GM12872 (cell line): ENCODE results near the gene TRIL.

Source experiments
- TF ChIP-seq, protein P1 (sequence below): IDR thresholded peaks from 3 replicates; pipeline ENCODE4 v1.5.1; 2011; ENCODE audit warnings: low read depth, mild to moderate bottlenecking, low read length, moderate library complexity; ENCODE audit not compliant: insufficient read depth

The TRIL gene

DNA sequence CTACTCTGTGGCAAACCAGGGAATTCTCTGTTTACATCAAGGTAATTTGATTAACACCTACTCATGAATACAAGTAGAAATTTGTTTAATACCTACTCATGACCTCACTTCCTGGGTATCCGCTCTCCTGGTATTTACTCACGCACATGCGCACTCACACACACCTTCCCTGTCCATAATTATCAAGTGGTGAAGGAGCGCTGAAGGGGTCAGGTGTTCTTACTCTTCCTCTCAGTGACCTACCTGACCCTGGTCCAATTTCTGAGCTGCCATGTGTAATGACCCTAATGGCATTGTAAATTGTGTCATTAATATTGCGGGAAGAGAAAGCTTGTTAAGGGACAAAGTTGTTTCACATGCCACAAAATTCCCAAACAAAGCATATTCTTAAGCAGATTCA is 41.3 kb upstream of the TRIL start:
- TF ChIP-seq, protein P1, sequence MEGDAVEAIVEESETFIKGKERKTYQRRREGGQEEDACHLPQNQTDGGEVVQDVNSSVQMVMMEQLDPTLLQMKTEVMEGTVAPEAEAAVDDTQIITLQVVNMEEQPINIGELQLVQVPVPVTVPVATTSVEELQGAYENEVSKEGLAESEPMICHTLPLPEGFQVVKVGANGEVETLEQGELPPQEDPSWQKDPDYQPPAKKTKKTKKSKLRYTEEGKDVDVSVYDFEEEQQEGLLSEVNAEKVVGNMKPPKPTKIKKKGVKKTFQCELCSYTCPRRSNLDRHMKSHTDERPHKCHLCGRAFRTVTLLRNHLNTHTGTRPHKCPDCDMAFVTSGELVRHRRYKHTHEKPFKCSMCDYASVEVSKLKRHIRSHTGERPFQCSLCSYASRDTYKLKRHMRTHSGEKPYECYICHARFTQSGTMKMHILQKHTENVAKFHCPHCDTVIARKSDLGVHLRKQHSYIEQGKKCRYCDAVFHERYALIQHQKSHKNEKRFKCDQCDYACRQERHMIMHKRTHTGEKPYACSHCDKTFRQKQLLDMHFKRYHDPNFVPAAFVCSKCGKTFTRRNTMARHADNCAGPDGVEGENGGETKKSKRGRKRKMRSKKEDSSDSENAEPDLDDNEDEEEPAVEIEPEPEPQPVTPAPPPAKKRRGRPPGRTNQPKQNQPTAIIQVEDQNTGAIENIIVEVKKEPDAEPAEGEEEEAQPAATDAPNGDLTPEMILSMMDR, result no peak

DNA sequence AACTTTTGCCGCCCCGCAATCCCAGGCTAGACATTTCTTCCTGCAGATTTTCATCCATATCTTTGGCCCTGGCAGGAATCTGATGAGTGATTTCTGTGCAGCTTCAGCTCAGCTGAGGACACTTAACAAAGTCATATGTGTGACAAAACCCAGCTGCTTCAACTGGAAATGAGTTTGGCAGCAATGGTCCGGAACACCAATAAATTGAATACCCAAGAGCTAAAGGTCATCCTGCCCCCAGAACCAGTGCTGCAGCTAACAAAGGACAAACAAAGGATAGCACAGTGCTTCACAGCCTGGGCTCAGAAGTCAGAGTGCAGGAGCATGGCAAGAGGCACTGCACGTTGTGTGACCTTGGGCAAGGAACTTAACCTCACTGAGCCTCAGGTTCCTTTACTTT is 40.0 kb upstream of the TRIL start:
- TF ChIP-seq, protein P1, result no peak

DNA sequence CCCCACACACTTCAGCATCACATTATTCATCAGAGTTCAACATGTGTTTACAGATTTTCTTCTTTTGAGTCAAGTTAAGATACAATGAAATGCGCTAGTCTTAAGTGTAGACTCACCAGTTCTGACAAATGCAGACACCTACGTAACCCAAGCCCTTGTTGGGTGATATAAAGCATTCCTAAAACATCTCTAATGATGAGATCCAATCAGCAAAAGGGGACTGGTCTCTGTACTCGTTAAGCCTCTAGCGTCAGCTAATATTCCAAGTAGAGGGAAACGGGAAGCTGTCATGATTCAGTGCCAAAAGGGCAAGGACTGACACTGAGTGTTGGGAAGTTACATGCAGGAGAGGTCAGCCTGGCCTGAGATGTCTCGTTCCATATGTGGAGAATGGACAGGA is 38.7 kb upstream of the TRIL start:
- TF ChIP-seq, protein P1, result no peak

DNA sequence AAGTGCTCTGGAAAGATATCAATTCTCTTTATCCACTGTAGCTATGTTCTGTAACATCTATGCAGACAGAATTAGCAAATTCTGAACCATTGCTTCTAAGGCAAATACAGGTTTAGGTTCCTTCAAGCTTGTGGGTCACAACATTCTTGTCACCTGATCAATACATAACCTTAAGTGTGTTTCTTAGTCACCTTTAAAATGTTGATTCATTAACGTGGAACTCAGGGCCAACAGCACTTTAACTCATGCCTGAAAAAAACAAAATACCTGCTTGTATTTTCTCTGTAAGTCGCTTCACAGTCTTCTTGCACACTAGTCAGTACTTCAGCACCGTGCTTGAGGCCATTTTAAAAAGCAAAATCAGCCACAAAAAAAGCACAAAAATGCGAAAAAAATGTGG is 35.2 kb upstream of the TRIL start:
- TF ChIP-seq, protein P1, result no peak

DNA sequence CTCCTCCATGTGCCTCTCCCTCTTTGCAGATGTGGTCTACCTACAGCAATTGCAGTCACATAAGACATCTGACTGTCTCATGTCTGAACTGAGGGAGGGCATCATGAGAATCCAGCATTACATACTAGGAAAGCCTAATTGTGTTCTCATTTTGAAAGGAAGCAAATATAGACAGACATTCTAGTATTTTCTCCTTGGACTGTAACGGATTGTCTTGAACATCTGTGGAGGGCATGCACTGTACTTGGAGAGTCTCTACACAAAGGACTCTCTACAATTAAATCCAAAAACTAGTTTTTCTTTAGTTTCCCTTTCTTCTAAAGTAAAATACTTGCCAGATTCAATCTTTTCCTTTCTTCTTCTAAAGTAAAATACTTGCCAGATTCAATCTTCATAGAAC is 34.7 kb upstream of the TRIL start:
- TF ChIP-seq, protein P1, result no peak

DNA sequence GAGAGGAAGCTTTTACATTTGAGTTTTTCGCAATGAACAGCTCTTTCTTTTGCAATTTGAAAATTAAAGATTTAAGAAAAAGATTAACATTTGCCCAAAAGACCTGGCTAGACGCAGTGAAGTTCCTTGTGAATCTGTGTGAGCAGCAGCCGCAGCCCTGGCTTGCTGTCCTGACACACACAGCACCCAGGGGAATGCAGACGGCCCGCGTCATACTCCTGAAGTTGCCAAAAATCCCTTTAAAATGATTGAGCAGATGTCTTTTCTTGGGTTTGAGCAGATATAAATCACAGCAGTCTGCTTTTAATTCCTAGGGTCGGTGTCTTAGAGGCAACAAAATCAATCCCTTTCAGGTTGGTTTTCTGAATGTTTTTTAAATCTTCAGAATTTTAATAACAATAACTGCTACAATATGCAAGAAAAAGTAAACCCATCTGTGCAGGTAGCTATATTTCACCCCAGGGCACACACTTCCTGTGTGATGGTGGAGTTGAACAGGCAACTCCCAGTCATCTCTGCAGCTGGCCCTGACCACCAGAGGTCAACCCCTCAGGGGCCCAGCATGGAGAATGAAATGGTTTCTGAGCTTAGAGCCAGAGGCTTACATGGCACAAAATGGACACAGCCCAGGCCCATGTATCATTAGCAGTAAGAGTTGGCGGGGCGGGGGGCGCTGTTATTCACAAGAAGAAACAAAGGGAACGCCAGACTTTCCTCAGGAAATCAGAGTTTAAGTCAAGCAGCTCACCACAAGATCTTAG is 32.2 kb upstream of the TRIL start:
- TF ChIP-seq, protein P1, result no peak

DNA sequence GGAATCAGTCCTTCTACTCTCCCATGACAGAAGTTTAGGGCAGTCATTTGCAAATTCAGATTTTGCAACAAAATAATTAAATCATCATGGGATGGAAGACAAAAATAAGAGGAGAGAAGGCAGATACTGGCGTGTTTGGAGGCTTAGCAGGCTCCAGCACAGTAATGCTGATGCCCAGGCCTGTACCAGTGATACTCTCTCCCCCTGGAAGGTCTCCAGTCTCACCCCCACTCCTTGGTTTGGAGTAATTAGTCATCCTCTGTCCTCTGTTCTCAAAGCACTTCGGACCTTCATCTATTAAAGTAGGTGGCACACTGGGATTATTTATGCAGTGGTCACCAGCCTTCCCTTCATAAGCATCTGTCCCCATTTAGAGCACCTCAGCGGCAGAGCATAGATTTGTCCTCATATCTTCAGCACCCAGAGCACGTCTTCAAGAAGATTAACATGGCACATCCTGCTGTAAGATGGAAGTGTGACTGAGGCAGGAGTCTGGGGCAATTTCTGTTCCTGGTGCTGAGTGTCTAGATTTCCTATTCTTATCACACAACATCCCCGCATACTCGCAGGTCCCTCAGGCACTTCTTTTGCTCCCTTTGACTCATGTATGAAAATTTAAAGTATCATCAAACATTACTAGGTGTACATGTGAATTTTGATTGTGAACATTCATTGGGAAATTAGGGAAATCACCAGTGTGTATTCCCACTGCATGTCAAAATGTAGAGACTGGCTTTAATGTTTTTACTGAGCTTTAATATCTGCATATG is 31.3 kb upstream of the TRIL start:
- TF ChIP-seq, protein P1, result no peak
